Measurements from ENCODE around the gene GPR62. TPM values are rescaled to one million over a fixed set of nuclear protein-coding genes. Genes with fewer than 3 reads are reported as not detected.

GPR62 gene
- polyA plus RNA-seq, 3 donors from 2014 or later = not detected

DNA sequence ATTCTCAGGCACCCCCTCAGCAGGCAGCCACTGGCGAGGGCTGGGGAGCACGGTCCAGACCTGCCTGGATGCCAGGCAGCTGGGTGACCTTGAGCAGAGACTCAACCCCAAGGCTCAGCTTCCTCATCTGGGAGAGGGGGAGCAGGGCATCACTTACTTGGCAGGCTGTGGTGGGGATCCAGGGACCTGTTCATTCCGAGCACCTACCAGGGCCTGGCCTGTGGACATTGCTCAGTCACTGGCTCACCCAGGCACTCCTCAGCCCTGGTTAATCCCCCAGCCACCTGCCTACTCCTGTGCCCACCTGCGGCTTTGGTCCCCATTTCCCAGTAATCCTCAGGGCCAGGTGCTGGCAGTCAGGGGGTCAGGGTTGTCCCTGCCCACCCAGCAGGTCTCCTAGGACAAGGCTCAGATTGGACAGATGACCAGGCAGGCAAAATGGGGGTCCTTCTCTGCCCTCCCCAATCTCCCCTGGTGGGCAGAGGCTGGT lies 49.8 kb downstream of the GPR62 start:
- Mint-ChIP-seq H3K27me3 (ENCODE audit: low read depth in 3 of 3) (peaks cover 0 to 5% (median 2%) of the 10 kb centered on the region in 3 donors), H3K4me1 (peaks cover 0 to 5% of the 10 kb centered on the region in 2 donors), H3K4me3 (no peak overlapping the region), H3K36me3 (no peaks in the 10 kb centered on the region), H3K9me3 (no peaks in the 10 kb centered on the region), H3K27ac (no peak overlapping the region)
- no peak for DNase-seq

DNA sequence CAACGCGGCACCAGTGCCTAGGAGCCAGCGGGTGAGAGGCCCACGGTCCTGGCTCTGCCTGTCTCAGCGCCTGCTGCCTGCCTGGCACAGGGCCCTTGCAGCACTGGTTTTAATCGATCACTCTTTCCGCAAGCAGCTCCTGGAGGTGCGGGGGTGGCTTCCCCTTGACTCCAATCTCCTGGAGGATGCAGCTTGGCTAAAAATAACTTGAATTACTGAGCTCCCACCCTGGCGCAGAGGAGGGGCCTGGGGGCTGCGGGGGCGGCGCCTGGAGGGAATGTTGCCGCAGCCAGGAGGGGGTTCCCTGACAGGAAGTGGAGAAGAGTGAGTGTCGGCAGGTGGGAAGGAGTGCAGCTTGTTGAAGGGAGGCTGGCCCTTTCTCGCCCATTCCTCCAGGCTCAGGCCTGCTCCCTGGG lies 50.4 kb downstream of the GPR62 start:
- no peaks in the 10 kb centered on the region for H3K9me3 Mint-ChIP-seq
- H3K27ac Mint-ChIP-seq = no peak overlapping the region
- no peak overlapping the region for H3K4me3 Mint-ChIP-seq
- peaks cover 0 to 5% (median 2%) of the 10 kb centered on the region in 3 donors for H3K27me3 Mint-ChIP-seq (ENCODE audit: low read depth in 3 of 3)
- no peaks in the 10 kb centered on the region for H3K36me3 Mint-ChIP-seq
- no peak for DNase-seq
- peaks cover 0 to 3% of the 10 kb centered on the region in 2 donors for H3K4me1 Mint-ChIP-seq

DNA sequence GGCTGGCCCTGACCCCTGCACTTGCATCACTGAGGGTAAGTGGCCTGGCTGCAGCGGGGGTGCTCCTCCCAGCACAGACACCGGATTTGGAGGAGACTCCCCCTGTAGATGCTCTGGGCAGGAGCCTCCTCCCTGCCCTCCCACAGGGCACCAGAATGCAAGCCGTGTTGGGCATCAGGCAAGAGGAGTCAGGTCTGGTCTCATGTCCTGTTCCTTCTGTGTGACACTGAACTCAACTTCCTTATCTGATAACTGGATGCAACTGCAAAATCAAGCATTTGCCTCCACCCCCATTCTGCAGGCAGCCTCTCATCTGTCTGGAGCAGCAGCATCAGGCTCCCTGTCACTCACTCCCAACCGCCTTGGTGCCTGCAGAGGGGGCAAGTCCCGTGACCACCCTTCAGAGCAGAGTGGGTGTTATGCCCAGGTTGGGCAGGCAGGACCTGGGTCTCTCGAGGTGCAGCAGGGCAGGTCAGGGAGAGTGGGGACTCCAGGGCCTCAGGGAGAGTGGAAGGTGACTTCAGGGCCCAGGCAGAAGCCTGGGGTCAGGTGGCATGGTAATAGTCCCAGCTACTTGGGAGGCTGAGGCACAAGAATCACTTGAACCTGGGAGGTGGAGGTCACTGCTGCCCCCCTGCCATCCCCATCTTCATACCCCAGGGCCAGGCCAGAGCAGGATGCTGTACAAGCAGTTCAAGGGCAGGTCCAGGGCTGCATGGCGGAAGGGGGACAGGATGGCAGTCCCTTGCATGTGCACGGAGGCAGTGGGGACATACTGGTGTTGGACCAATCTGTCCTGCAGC lies 51.0 kb downstream of the GPR62 start:
- no peak for DNase-seq
- H3K27me3 Mint-ChIP-seq (ENCODE audit: low read depth in 3 of 3) = peaks cover 0 to 5% (median 3%) of the 10 kb centered on the region in 3 donors
- no peaks in the 10 kb centered on the region for H3K9me3 Mint-ChIP-seq
- H3K36me3 Mint-ChIP-seq = no peaks in the 10 kb centered on the region
- no peak overlapping the region for H3K27ac Mint-ChIP-seq
- H3K4me1 Mint-ChIP-seq = peaks cover 0 to 3% of the 10 kb centered on the region in 2 donors
- no peak overlapping the region for H3K4me3 Mint-ChIP-seq

DNA sequence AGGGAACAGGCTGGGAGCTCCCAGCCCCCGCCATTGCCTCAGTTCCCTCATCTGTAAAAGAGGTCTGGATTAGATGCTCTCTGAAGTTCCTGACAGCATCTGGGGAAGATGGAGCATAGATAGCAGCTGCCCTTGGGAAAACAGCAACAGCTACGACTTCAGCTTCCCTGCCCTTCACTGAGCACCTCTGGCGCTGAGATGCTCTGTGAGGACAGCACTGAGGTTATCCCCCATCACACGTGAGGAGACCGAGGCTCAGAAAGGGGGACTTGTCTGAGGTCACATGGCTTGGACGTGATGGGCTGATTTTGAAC lies 51.6 kb downstream of the GPR62 start:
- H3K4me1 Mint-ChIP-seq = no peaks in the 10 kb centered on the region
- H3K27ac Mint-ChIP-seq = no peak overlapping the region
- H3K4me3 Mint-ChIP-seq = no peak overlapping the region
- no peaks in the 10 kb centered on the region for H3K9me3 Mint-ChIP-seq
- no peak for DNase-seq
- H3K27me3 Mint-ChIP-seq (ENCODE audit: low read depth in 3 of 3) = peaks cover 0 to 4% (median 3%) of the 10 kb centered on the region in 3 donors
- no peaks in the 10 kb centered on the region for H3K36me3 Mint-ChIP-seq

Other genes starting within 250 kb of the GPR62 start
- not detected for gene GRM2, start 248.3 kb upstream of the GPR62 start, polyA plus RNA-seq
- not detected for gene IQCF6, start 176.1 kb upstream of the GPR62 start, polyA plus RNA-seq
- not detected for gene IQCF2, start 93.8 kb upstream of the GPR62 start, polyA plus RNA-seq
- gene IQCF5, start 79.8 kb upstream of the GPR62 start, polyA plus RNA-seq = not detected
- gene IQCF1, start 52.0 kb upstream of the GPR62 start, polyA plus RNA-seq = not detected
- gene RRP9, start 13.5 kb upstream of the GPR62 start, polyA plus RNA-seq = 10 to 100 TPM; 15.5 to 22.5 (median 21.2) TPM
- gene PARP3, start 13.0 kb upstream of the GPR62 start, polyA plus RNA-seq = 1 to 10 TPM in 2 of 3 donors, not detected in 1; 2.3 to 2.9 TPM
- gene PCBP4, start 12.1 kb downstream of the GPR62 start, polyA plus RNA-seq = 10 to 100 TPM in 1 of 3 donors, 1 to 10 TPM in 2; 7.2 to 12.7 (median 9.3) TPM
- 10 to 100 TPM; 44.9 to 62.3 (median 51.6) TPM for gene ABHD14B, start 18.7 kb downstream of the GPR62 start, polyA plus RNA-seq
- 100 to 1,000 TPM in 1 of 3 donors, 10 to 100 TPM in 2; 90.2 to 134 (median 97.6) TPM for gene ABHD14A, start 19.7 kb downstream of the GPR62 start, polyA plus RNA-seq
- gene ACY1, start 28.2 kb downstream of the GPR62 start, polyA plus RNA-seq = 10 to 100 TPM; 19.0 to 52.7 (median 23.8) TPM
- 1,000 to 10,000 TPM in 1 of 3 donors, 100 to 1,000 TPM in 2; 501 to 1,073 (median 800) TPM for gene RPL29, start 40.5 kb downstream of the GPR62 start, polyA plus RNA-seq
- 1 to 10 TPM; 1.2 to 4.3 (median 1.6) TPM for gene DUSP7, start 101.2 kb downstream of the GPR62 start, polyA plus RNA-seq
- gene POC1A, start 199.0 kb downstream of the GPR62 start, polyA plus RNA-seq = 1 to 10 TPM in 2 of 3 donors, not detected in 1; 2.9 to 4.0 TPM
- 10 to 100 TPM; 18.0 to 37.0 (median 27.4) TPM for gene ALAS1, start 242.8 kb downstream of the GPR62 start, polyA plus RNA-seq